ENCODE measurements around the gene PRDM10.

- no peak for TF ChIP-seq CTCF (IDR thresholded peaks at IDR 0.05)
- no peak for TF ChIP-seq POLR2AphosphoS5 (IDR thresholded peaks at IDR 0.05)
- TF ChIP-seq POLR2A (IDR thresholded peaks at IDR 0.05; ENCODE audit: low read depth), result no peak
Observed at GRCh38 chr11:129894278-129895125, 108.1 kb downstream of the PRDM10 start.
